ENCODE data around the gene ZNF777.

ZNF777 gene

DNA sequence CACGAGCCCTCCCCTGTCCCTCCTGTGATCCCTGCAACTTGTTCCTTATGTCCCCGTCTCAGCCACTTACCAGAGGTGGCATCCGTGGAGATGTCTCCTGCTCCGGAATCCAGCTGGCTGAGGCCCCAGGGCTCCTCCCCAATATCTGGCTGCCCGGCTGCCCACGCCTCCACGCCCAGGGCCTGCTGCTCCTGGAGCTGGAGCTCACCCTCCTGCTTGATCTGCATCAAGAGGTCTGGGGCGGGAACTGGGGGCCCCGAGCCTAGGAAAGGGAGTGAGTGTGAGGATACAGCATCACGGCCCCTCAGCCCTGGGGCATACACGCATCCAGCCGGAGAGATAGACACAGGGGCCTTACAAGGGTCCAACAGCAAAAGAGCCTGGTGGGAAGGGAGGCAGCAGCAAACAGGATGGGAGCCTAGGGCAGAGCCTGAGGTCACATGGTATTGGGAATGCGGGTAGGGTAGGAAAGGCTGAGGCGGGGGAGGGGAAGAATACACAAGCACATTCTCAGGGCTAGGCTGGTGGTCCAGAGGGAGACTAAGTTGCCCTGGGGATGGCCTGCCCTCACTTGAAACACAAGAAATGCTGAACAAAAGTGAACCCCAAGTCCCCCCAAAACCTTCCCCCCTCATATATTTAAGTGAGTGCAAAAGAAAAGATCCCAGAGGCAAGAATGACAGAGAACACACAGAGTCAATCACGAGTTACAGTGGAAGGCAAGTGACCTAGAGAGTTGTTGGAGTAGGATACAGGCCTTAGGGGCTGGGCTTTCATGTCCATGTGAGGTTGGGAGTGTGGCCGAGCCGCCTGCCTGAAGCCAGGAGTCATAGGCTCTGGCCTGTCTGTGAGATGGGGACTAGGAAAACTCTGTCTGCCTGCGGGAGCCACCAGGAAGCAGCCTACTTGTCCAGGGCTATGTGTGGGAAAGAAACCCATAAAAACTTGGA is 16.9 kb upstream of the ZNF777 start:
- no peak for DNase-seq (ENCODE audit: low read depth in 2 of 3, low spot score in 1 of 3)

DNA sequence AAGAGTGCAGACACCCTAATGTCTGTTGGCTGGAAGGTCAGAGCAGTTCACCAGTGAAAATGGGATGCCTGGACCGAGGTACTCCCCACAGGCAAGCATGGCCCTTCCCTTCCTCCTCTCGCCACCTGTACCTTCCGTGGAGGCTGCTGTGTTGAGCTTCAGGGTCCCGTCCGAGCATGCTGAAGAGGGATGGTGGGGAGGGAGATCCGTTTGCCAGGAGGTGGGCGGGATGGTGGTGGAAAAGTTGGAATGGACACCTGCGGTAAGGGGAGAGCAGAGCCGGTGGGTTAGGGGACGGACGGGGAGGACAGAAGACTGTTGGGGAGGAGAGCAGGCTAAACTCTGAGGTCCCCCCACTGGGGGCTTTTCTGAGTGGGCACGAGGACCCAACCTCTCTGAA is 15.9 kb upstream of the ZNF777 start:
- DNase-seq (ENCODE audit: low read depth in 2 of 3, low spot score in 1 of 3) = no peak

- no peak for DNase-seq (ENCODE audit: low read depth in 2 of 3, low spot score in 1 of 3)
These were observed 14.5 kb upstream of the ZNF777 start for GRCh38 chr7:149475121-149476045.

- no peak for DNase-seq (ENCODE audit: low read depth in 2 of 3, low spot score in 1 of 3)
These were observed 13.7 kb upstream of the ZNF777 start for GRCh38 chr7:149474309-149475120.

- no peak for DNase-seq (ENCODE audit: low read depth in 2 of 3, low spot score in 1 of 3)
These were observed 12.4 kb upstream of the ZNF777 start for GRCh38 chr7:149473251-149473650.

GRCh38 chr7:149471289-149471953 is 10.6 kb upstream of the ZNF777 start:
- DNase-seq (ENCODE audit: low read depth in 2 of 3, low spot score in 1 of 3) = no peak

- no peak for DNase-seq (ENCODE audit: low read depth in 2 of 3, low spot score in 1 of 3)
These were observed 8.9 kb upstream of the ZNF777 start for GRCh38 chr7:149469806-149470205.

DNA sequence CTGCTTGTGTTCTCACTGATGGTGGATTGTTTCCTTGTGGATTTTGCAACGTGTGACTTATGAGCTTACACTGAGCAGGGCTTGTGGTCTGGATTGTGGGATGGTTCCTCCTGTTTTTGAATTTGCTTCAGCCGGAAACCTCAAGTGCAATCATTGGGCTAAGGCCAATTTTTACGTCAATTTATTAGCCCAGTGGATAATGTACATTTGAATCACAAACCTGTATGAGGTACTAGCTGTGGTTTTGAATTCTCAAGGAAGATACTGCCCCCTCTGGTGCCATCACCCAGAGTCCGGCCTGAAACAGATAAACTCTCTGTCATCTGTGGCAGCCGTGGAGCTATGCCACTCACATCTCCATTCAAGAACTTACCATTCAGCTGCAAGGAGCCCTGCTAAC is 7.3 kb upstream of the ZNF777 start:
- no peak for DNase-seq (ENCODE audit: low read depth in 2 of 3, low spot score in 1 of 3)

DNA sequence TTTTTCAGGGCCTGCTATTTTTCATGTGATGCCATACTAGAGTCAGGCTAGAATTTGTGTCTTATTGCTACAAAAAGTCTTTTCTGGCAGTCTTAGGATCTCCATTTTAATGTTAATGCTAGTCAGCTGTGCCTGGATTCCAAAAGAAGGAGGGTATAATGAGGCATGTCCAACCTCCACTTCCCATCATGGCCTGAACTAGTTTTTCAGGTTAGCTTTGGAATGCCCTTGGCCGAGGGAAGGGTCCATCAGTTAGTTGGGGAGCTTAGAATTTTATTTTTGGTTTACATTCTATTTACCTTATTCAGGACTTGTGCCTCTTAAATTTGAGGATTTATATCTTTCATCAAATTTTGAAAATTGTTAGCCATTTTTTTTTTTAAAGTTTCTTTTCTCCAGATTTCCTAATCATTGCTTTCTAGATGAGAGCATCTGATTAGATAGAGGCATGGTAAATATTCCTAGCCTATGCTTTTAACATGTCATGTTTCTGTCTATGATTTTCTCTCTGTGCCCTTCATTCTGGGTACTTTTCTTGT is 6.5 kb upstream of the ZNF777 start:
- no peak for DNase-seq (ENCODE audit: low read depth in 2 of 3, low spot score in 1 of 3)

- DNase-seq (ENCODE audit: low read depth in 2 of 3, low spot score in 1 of 3) = no peak
These were observed 5.5 kb upstream of the ZNF777 start for GRCh38 chr7:149466364-149466763.

- DNase-seq (ENCODE audit: low read depth in 2 of 3, low spot score in 1 of 3) = no peak
These were observed 2.8 kb upstream of the ZNF777 start for GRCh38 chr7:149463500-149464161.

DNA sequence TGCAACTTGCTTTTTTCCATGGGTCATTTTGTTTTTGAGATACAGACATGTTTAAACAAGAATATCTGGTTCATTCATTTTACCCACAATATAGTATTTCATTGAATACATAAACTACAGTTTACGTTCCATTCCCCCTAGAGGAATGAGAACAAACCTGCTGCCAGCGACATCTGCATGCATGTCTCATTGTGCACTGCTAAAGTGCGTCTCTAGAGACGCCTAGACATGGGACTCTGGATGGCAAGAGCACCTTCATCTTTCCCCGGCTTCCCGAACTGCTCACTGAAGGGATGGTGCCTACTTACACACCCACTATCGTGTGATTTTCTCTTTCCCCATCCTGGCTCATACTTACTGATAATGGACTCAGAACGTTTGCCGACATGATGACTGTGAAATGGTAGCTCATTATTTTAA is 1.2 kb upstream of the ZNF777 start:
- DNase-seq (ENCODE audit: low read depth in 2 of 3, low spot score in 1 of 3) = no peak

GRCh38 chr7:149459540-149460452 is 1.1 kb downstream of the ZNF777 start:
- peak in 2 of 3 donors; percentile 8 for DNase-seq (ENCODE audit: low read depth in 2 of 3, low spot score in 1 of 3)

DNA sequence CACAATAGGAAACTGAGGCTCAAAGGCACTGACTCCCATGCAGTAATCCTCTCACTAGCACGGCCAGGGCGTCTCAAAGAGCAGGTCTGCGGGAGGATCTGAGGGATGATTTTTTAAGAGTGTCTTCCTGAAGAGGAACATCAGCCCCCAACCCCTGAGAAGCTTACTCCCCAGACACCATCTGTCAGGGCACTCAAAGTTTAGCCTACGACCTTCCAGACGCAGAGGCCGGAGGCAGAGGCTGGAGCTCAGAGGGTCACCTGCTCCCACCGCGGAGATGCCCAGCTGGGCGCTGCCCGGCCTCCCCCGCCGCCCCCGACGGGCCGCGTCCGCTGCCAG is 1.7 kb downstream of the ZNF777 start:
- DNase-seq (ENCODE audit: low read depth in 2 of 3, low spot score in 1 of 3) = no peak

DNA sequence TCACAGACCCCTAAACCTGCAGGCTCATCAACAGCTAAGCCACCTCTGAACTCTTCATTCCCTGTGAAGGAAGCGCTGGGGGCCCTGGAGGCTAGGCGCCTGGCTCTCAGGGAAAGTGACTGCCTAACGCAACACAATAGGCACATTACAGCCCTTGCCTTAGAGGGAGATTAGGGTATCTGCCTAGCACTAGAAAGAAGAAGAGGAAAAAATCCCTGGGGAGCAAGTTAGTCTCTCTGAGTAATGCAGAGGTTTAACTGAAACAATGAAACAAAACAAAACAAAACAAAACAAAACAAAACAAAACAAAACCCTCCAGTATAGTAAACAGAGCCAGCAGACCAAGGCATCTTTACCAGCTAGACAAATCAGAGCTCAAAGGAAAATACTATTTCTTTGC is 2.6 kb downstream of the ZNF777 start:
- DNase-seq (ENCODE audit: low read depth in 2 of 3, low spot score in 1 of 3) = no peak

DNA sequence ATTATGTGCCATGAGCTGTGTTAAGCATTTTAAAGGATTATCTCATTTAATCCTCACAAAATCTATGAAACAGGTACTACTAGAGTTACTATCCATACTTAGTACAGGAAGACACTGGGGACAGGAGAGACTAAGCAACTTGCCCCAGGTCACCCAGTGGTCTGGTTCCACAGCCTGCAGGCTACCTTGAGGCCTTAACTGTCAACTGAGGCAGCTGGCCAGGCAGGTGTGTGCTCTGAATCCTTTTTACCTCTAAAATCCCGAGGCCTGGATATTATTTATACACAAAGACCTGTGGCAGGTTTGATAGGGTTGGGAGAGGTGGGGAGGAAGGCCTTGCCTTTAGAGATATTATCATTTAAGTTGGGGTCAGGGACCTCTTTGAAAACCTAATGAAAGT is 3.1 kb downstream of the ZNF777 start:
- no peak for DNase-seq (ENCODE audit: low read depth in 2 of 3, low spot score in 1 of 3)

DNA sequence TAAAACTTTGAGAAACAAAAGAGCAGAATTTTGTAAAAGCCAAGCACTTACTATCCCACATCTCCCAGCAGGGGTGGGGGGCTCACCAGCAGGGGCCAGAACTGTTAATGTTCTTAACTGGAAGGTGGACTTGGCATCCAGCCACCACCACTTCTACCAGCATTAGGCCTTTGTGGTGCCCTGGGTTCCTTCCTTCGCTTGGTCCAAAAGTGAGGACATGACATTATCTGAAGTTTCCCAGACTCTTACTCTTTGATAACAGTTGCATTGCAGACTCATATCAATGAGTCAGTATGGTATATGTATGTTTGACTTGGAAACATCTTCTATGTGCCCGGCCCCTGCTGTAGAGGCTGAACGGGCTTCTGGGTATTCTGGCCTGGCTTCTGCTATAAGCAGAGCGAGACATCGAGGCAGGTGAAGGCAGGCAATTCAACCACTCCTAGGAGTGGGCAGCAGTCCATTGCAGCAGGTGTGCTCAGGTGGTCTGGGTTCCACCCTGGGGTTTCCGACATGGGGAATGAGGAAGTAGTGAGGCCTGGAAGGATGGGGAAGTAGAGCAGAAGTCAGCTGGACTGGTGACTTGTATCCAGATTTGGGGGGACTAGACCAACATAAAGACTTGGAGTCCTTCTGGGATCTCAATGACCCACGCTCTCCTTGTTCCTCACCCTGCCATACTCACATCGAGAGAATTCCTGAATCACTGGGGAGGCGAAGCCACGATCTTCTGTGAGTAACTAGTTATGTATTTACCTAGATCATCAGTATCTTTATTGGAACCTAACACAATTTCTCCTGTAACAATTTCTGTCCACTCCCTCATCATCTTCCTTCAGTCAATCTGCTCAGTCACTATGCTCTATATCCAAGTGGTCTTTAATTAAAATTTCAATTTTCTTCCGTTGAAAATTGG is 4.1 kb downstream of the ZNF777 start:
- DNase-seq (ENCODE audit: low read depth in 2 of 3, low spot score in 1 of 3) = no peak

All from stimulated activated CD4-positive, alpha-beta T cell treated with anti-CD3 and anti-CD28 coated beads, Interleukin-12 subunit alpha, Interleukin-12 subunit beta, amount 100 ng/mL, for 48 hours (primary cell).